OCI-LY1 (cell line): Measurements from ENCODE around the gene PRKG1.
A peak's percentile ranks its signal among the peaks of the same experiment; 100 is the strongest.

Experiments used
- H2AFZ ChIP-seq: fragments of 200-600 bp; sonication (generic), shearing (Covaris generic); 2 replicates; pipeline ENCODE4 v1.6.0; 2014; ENCODE audit warnings: antibody characterized with exemption, mild to moderate bottlenecking, low read length
- H3F3A ChIP-seq: fragments of 200-600 bp; sonication (generic), shearing (Covaris generic); 2 replicates; pipeline ENCODE4 v1.6.0; 2014; ENCODE audit warnings: mild to moderate bottlenecking, antibody characterized with exemption, low read length, moderate library complexity; ENCODE audit not compliant: insufficient read depth
- H3K27ac ChIP-seq: fragments of 200-600 bp; sonication (generic); 2 replicates; pipeline ENCODE4 v1.5.1; 2014; ENCODE audit warnings: low read length, mixed run types, mild to moderate bottlenecking, low read depth; ENCODE audit not compliant: poor library complexity, severe bottlenecking
- H3K27me3 ChIP-seq: fragments of 200-600 bp; sonication (generic); 2 replicates; pipeline ENCODE4 v1.6.0; 2014; ENCODE audit warnings: antibody characterized with exemption, mild to moderate bottlenecking, low read length, moderate library complexity; ENCODE audit not compliant: insufficient read depth
- H3K36me3 ChIP-seq: fragments of 200-600 bp; sonication (generic); 2 replicates; pipeline ENCODE4 v1.6.1; 2014; ENCODE audit warnings: mild to moderate bottlenecking, antibody characterized with exemption, low read length, moderate library complexity, mixed read lengths; ENCODE audit not compliant: insufficient read depth
- H3K4me1 ChIP-seq: fragments of 200-600 bp; sonication (generic); 2 replicates; pipeline ENCODE4 v1.5.1; 2014; ENCODE audit warnings: mild to moderate bottlenecking, low read length, moderate library complexity; ENCODE audit not compliant: insufficient read depth, severe bottlenecking
- H3K4me2 ChIP-seq: fragments of 200-600 bp; sonication (generic), shearing (Covaris generic); 2 replicates; pipeline ENCODE4 v1.6.1; 2014; ENCODE audit warnings: low read length
- H3K4me3 ChIP-seq: fragments of 200-600 bp; sonication (generic); 2 replicates; pipeline ENCODE4 v1.5.1; 2014; ENCODE audit warnings: low read length, low read depth, mild to moderate bottlenecking, mixed read lengths; ENCODE audit not compliant: poor library complexity, severe bottlenecking
- H3K79me2 ChIP-seq: fragments of 200-600 bp; shearing (Covaris generic); 2 replicates; pipeline ENCODE4 v1.6.1; 2016; ENCODE audit warnings: mixed run types, low read length, mixed read lengths; ENCODE audit not compliant: insufficient read depth
- H3K9ac ChIP-seq: fragments of 200-600 bp; sonication (generic), shearing (Covaris generic); 2 replicates; pipeline ENCODE4 v1.6.1; 2014; ENCODE audit warnings: mild to moderate bottlenecking, low read length, mixed read lengths
- H3K9me2 ChIP-seq: fragments of 200-600 bp; sonication (generic), shearing (Covaris generic); 2 replicates; pipeline ENCODE4 v1.6.1; 2014; ENCODE audit warnings: low read depth, mild to moderate bottlenecking, low read length, mixed read lengths
- H3K9me3 ChIP-seq: fragments of 200-600 bp; shearing (Covaris generic); 2 replicates; pipeline ENCODE4 v1.6.1; 2014; ENCODE audit warnings: low read length, mixed read lengths
- H4K20me1 ChIP-seq: fragments of 200-600 bp; sonication (generic), shearing (Covaris generic); 2 replicates; pipeline ENCODE4 v1.6.0; 2016; ENCODE audit warnings: mild to moderate bottlenecking, low read length; ENCODE audit not compliant: insufficient read depth
- CTCF ChIP-seq: fragments of 200-600 bp; sonication (generic), shearing (Covaris generic); IDR thresholded peaks from 2 replicates; pipeline ENCODE4 v1.5.1; 2017; ENCODE audit warnings: mild to moderate bottlenecking, antibody characterized with exemption, low read length, moderate library complexity, mixed read lengths
- EZH2 ChIP-seq: fragments of 200-600 bp; sonication (generic), shearing (Covaris generic); IDR thresholded peaks from 2 replicates; pipeline ENCODE4 v1.8.0; 2017; ENCODE audit warnings: borderline replicate concordance, mixed run types, mild to moderate bottlenecking, antibody characterized with exemption, low read length, moderate library complexity, mixed read lengths

Gene PRKG1

GRCh38 chr10:51368943-51369342 is 294.7 kb downstream of the PRKG1 start:
- H3K27ac ChIP-seq: no peak overlapping the region
- no peaks in the 10 kb centered on the region for H3K9me3 ChIP-seq
- no peaks in the 10 kb centered on the region for H4K20me1 ChIP-seq
- H3K4me1 ChIP-seq: no peaks in the 10 kb centered on the region
- no peaks in the 10 kb centered on the region for H3K36me3 ChIP-seq
- no peaks in the 10 kb centered on the region for H3K79me2 ChIP-seq
- no peak overlapping the region for H3K9ac ChIP-seq
- H3K4me3 ChIP-seq: no peak overlapping the region
- H3K9me2 ChIP-seq: no peaks in the 10 kb centered on the region
- TF ChIP-seq CTCF (peak; percentile 71), EZH2 (no peak)
- no peaks in the 10 kb centered on the region for H3K27me3 ChIP-seq
- H2AFZ ChIP-seq: no peak overlapping the region
- no peaks in the 10 kb centered on the region for H3F3A ChIP-seq
- H3K4me2 ChIP-seq: no peak overlapping the region

- no peak overlapping the region for H3K4me3 ChIP-seq
- TF ChIP-seq CTCF (no peak), EZH2 (no peak)
- H4K20me1 ChIP-seq: no peaks in the 10 kb centered on the region
- H3K4me1 ChIP-seq: no peaks in the 10 kb centered on the region
- H3K79me2 ChIP-seq: no peaks in the 10 kb centered on the region
- H3K4me2 ChIP-seq: no peak overlapping the region
- H3K27ac ChIP-seq: no peak overlapping the region
- H3K9ac ChIP-seq: no peak overlapping the region
- H2AFZ ChIP-seq: no peak overlapping the region
- no peaks in the 10 kb centered on the region for H3F3A ChIP-seq
- no peaks in the 10 kb centered on the region for H3K9me2 ChIP-seq
- no peaks in the 10 kb centered on the region for H3K9me3 ChIP-seq
- H3K27me3 ChIP-seq: no peaks in the 10 kb centered on the region
- H3K36me3 ChIP-seq: no peaks in the 10 kb centered on the region
Measured at GRCh38 chr10:51369903-51370302, 295.6 kb downstream of the PRKG1 start.

GRCh38 chr10:51371743-51372142 is 297.5 kb downstream of the PRKG1 start:
- Histone ChIP-seq H3K9me2 (no peaks in the 10 kb centered on the region), H2AFZ (no peak overlapping the region), H4K20me1 (no peaks in the 10 kb centered on the region), H3K36me3 (no peaks in the 10 kb centered on the region), H3K4me2 (no peak overlapping the region), H3K9me3 (no peaks in the 10 kb centered on the region), H3K9ac (no peak overlapping the region), H3K27me3 (no peaks in the 10 kb centered on the region), H3K4me1 (no peaks in the 10 kb centered on the region), H3K4me3 (no peak overlapping the region), H3F3A (no peaks in the 10 kb centered on the region), H3K79me2 (no peaks in the 10 kb centered on the region), H3K27ac (no peak overlapping the region)
- TF ChIP-seq CTCF: no peak
- no peak for TF ChIP-seq EZH2
